H9 (cell line): Measurements from ENCODE around the gene DHRSX. TPM values are rescaled to one million over a fixed set of nuclear protein-coding genes. Genes with fewer than 3 reads are reported as not detected.
"Not testable (repeated sequence)": the region's sequence is repeated elsewhere in the genome, so short reads cannot be mapped to it uniquely, and the experiment has no call there.

Experiments
- DNase-seq: peaks from one replicate; pipeline ENCODE4 v3.0.0-alpha.2; 2017
- H2AFZ ChIP-seq: one replicate; pipeline ENCODE4 v1.6.1; 2013; ENCODE audit warnings: mild to moderate bottlenecking, low read length, control low read depth, moderate library complexity
- H2AK5ac ChIP-seq: 2 replicates; pipeline ENCODE4 v1.6.1; 2013; ENCODE audit warnings: low read length, control low read depth, mixed read lengths; ENCODE audit not compliant: insufficient read length
- H2BK120ac ChIP-seq: one replicate; pipeline ENCODE4 v1.6.1; 2013; ENCODE audit warnings: low read depth, mild to moderate bottlenecking, low read length, control low read depth, inconsistent platforms; ENCODE audit not compliant: poor library complexity, severe bottlenecking
- H2BK12ac ChIP-seq: 2 replicates; pipeline ENCODE4 v1.6.1; 2013; ENCODE audit warnings: low read length, control low read depth, mixed read lengths, low read depth; ENCODE audit not compliant: insufficient read length
- H2BK15ac ChIP-seq: 2 replicates; pipeline ENCODE4 v1.6.1; 2013; ENCODE audit warnings: low read depth, low read length, control low read depth
- H2BK20ac ChIP-seq: one replicate; pipeline ENCODE4 v1.6.1; 2013; ENCODE audit warnings: low read depth, mild to moderate bottlenecking, low read length, control low read depth, inconsistent platforms; ENCODE audit not compliant: poor library complexity, severe bottlenecking
- H2BK5ac ChIP-seq: 2 replicates; pipeline ENCODE4 v1.6.1; 2013; ENCODE audit warnings: low read length, control low read depth, mixed read lengths; ENCODE audit not compliant: insufficient read length
- H3K14ac ChIP-seq: 2 replicates; pipeline ENCODE4 v1.6.1; 2013; ENCODE audit warnings: low read length, control low read depth; ENCODE audit not compliant: insufficient read depth
- H3K18ac ChIP-seq: 2 replicates; pipeline ENCODE4 v1.6.1; 2013; ENCODE audit warnings: low read depth, mild to moderate bottlenecking, mixed read lengths, low read length, control low read depth; ENCODE audit not compliant: insufficient read length
- H3K23ac ChIP-seq: 2 replicates; pipeline ENCODE4 v1.6.1; 2013; ENCODE audit warnings: low read length, control low read depth, mixed read lengths, low read depth; ENCODE audit not compliant: insufficient read length
- H3K23me2 ChIP-seq: 2 replicates; pipeline ENCODE4 v1.6.1; 2013; ENCODE audit warnings: low read depth, mild to moderate bottlenecking, mixed read lengths, low read length, control low read depth; ENCODE audit not compliant: insufficient read length, poor library complexity, severe bottlenecking
- H3K27ac ChIP-seq: 2 replicates; pipeline ENCODE4 v1.5.1; 2013; ENCODE audit warnings: low read length, control low read depth, mixed read lengths, low read depth; ENCODE audit not compliant: insufficient read length
- H3K27me3 ChIP-seq: 2 replicates; pipeline ENCODE4 v1.6.1; 2013; ENCODE audit warnings: low read length, control low read depth, inconsistent platforms; ENCODE audit not compliant: insufficient read depth
- H3K4ac ChIP-seq: 2 replicates; pipeline ENCODE4 v1.6.1; 2013; ENCODE audit warnings: low read depth, mild to moderate bottlenecking, control low read depth, inconsistent platforms, low read length, moderate library complexity
- H3K4me1 ChIP-seq: 2 replicates; pipeline ENCODE4 v1.6.1; 2013; ENCODE audit warnings: low read length, control low read depth, inconsistent platforms; ENCODE audit not compliant: insufficient read depth
- H3K4me2 ChIP-seq: 2 replicates; pipeline ENCODE4 v1.6.1; 2013; ENCODE audit warnings: low read length, control low read depth, mixed read lengths; ENCODE audit not compliant: insufficient read length, insufficient read depth
- H3K56ac ChIP-seq: 2 replicates; pipeline ENCODE4 v1.6.1; 2013; ENCODE audit warnings: low read depth, mild to moderate bottlenecking, mixed read lengths, low read length, control low read depth; ENCODE audit not compliant: insufficient read length
- H3K79me1 ChIP-seq: 2 replicates; pipeline ENCODE4 v1.6.1; 2013; ENCODE audit warnings: low read depth, mild to moderate bottlenecking, moderate library complexity, low read length, control low read depth, inconsistent platforms; ENCODE audit not compliant: insufficient read depth, poor library complexity, severe bottlenecking
- H3K79me2 ChIP-seq: 2 replicates; pipeline ENCODE4 v1.6.1; 2013; ENCODE audit warnings: low read length, control low read depth, inconsistent platforms; ENCODE audit not compliant: insufficient read depth
- H3K9ac ChIP-seq: 2 replicates; pipeline ENCODE4 v1.6.1; 2013; ENCODE audit warnings: low read length, control low read depth, mixed read lengths; ENCODE audit not compliant: insufficient read length; ENCODE audit errors: extremely low read depth
- H3K9me3 ChIP-seq: one replicate; pipeline ENCODE4 v1.6.1; 2013; ENCODE audit warnings: low read depth, low read length, inconsistent platforms; ENCODE audit not compliant: control insufficient read depth
- H3T11ph ChIP-seq: one replicate; pipeline ENCODE4 v1.6.1; 2013; ENCODE audit warnings: mild to moderate bottlenecking, low read length, control low read depth, inconsistent platforms
- H4K20me1 ChIP-seq: one replicate; pipeline ENCODE4 v1.6.1; 2013; ENCODE audit not compliant: control insufficient read depth, insufficient read length, insufficient read depth
- H4K5ac ChIP-seq: 2 replicates; pipeline ENCODE4 v1.6.1; 2013; ENCODE audit warnings: low read depth, mild to moderate bottlenecking, mixed read lengths, low read length, control low read depth; ENCODE audit not compliant: insufficient read length
- H4K8ac ChIP-seq: replicated peaks from 2 replicates; pipeline ENCODE4 v1.6.1; 2013; ENCODE audit warnings: low read length, control low read depth, mixed read lengths, low read depth; ENCODE audit not compliant: insufficient read length
- H4K91ac ChIP-seq: 2 replicates; pipeline ENCODE4 v1.6.1; 2013; ENCODE audit warnings: low read depth, mild to moderate bottlenecking, moderate library complexity, mixed read lengths, low read length, control low read depth; ENCODE audit not compliant: insufficient read length
- H3K27ac Mint-ChIP-seq, 3 experiments: 2 replicates in 2 of 3; 3 replicates in 1 of 3; pipeline ENCODE4 v1.8.0; 2020 to 2021; ENCODE audit warnings: mixed read lengths in 3 of 3, mild to moderate bottlenecking in 1 of 3, moderate library complexity in 1 of 3
- H3K27me3 Mint-ChIP-seq: 2 replicates; pipeline ENCODE4 v1.8.0; 2021; ENCODE audit warnings: low read depth, mild to moderate bottlenecking, moderate library complexity, mixed read lengths
- H3K36me3 Mint-ChIP-seq, 3 experiments: 2 replicates in 2 of 3; 3 replicates in 1 of 3; pipeline ENCODE4 v1.8.0; 2020 to 2021; ENCODE audit warnings: low read depth in 3 of 3, mixed read lengths in 3 of 3; ENCODE audit not compliant: insufficient read depth in 1 of 3
- H3K4me1 Mint-ChIP-seq, 2 experiments: 2 replicates each; pipeline ENCODE4 v1.8.0; 2020; ENCODE audit warnings: mixed read lengths in 2 of 2
- H3K4me3 Mint-ChIP-seq, 2 experiments: 2 replicates in 1 of 2; 3 replicates in 1 of 2; pipeline ENCODE4 v1.8.0; 2020 to 2021; ENCODE audit warnings: mild to moderate bottlenecking in 2 of 2, mixed read lengths in 2 of 2, moderate library complexity in 1 of 2
- H3K9me3 Mint-ChIP-seq, 2 experiments: 2 replicates in 1 of 2; 3 replicates in 1 of 2; pipeline ENCODE4 v1.8.0; 2020; ENCODE audit warnings: mild to moderate bottlenecking in 2 of 2, mixed read lengths in 2 of 2, moderate library complexity in 1 of 2
- WGBS: extraction: QIAGEN DNeasy Blood & Tissue Kit; methylation state at CpG from one replicate; pipeline ENCODE4 v1.1.7; 2013; ENCODE audit warnings: missing lambda C conversion rate, low lambda C conversion rate, mixed read lengths; ENCODE audit not compliant: insufficient read length; ENCODE audit errors: extremely low coverage; 5-methylcytosine and 5-hydroxymethylcytosine counted together
- total RNA-seq: library from RNA; stranded (reverse); gene quantifications from 2 replicates; pipeline ENCODE4 v1.2.1, GENCODE V29; 2021
- TF ChIP-seq, protein P1 (sequence below): fragments of 200-600 bp; sonication (generic); conservative IDR thresholded peaks from 3 replicates; pipeline ENCODE4 v1.8.0; 2021; ENCODE audit warnings: antibody characterized with exemption, mild to moderate bottlenecking

DHRSX gene
- total RNA-seq, 1 experiment from 2014 or later: 44.0 TPM

DNA sequence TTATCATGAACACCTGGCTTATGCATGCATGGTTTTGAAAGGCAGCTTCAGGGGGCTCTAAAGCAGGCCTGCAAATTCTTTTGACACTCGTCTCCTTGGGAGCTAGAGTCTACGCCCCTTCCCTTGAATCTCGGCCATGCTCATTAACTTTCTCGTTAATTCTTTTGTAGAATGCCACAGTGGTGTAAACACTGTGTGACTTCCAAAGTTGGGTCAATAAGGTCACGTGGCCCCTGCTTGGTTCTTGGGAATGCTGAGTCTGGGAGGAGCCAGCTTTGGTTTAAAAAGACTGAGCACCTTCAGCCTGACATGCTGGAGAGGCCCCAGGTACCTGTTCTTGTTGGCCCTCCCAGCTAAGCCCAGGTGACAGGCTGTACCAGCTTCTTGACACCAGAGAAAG lies 228.4 kb downstream of the DHRSX start:
- Histone ChIP-seq H2BK12ac (no peak overlapping the region), H3K4me2 (no peak overlapping the region), H2AFZ (no peak overlapping the region), H4K5ac (no peak overlapping the region), H3T11ph (no peak overlapping the region), H2BK20ac (no peak overlapping the region), H3K27me3 (no peaks in the 10 kb centered on the region), H3K23me2 (no peaks in the 10 kb centered on the region), H4K8ac (no peak overlapping the region), H2BK5ac (no peak overlapping the region), H3K4ac (no peak overlapping the region), H4K91ac (no peak overlapping the region), H2BK15ac (no peak overlapping the region), H3K56ac (no peak overlapping the region), H3K18ac (no peak overlapping the region), H2AK5ac (no peak overlapping the region), H4K20me1 (no peaks in the 10 kb centered on the region), H2BK120ac (no peak overlapping the region), H3K4me1 (no peaks in the 10 kb centered on the region), H3K27ac (no peak overlapping the region), H3K14ac (no peak overlapping the region), H3K9ac (no peak overlapping the region), H3K79me1 (no peaks in the 10 kb centered on the region), H3K79me2 (peaks cover 2% of the 10 kb centered on the region; the same call in 1 of the 2 replicates), H3K9me3 (no peaks in the 10 kb centered on the region), H3K23ac (no peak overlapping the region)
- DNase-seq: no peak
- H3K4me3 Mint-ChIP-seq: peak overlapping the region in 1 of 2 experiments; percentile 28; a peak in 1 of 5 replicates
- TF ChIP-seq, protein P1, sequence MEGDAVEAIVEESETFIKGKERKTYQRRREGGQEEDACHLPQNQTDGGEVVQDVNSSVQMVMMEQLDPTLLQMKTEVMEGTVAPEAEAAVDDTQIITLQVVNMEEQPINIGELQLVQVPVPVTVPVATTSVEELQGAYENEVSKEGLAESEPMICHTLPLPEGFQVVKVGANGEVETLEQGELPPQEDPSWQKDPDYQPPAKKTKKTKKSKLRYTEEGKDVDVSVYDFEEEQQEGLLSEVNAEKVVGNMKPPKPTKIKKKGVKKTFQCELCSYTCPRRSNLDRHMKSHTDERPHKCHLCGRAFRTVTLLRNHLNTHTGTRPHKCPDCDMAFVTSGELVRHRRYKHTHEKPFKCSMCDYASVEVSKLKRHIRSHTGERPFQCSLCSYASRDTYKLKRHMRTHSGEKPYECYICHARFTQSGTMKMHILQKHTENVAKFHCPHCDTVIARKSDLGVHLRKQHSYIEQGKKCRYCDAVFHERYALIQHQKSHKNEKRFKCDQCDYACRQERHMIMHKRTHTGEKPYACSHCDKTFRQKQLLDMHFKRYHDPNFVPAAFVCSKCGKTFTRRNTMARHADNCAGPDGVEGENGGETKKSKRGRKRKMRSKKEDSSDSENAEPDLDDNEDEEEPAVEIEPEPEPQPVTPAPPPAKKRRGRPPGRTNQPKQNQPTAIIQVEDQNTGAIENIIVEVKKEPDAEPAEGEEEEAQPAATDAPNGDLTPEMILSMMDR: no peak
- no CpG with 5 or more reads among the region's 5 CpGs for WGBS
- peaks cover 13 to 26% of the 10 kb centered on the region in 2 experiments for H3K4me1 Mint-ChIP-seq
- H3K27me3 Mint-ChIP-seq: no peaks in the 10 kb centered on the region
- H3K27ac Mint-ChIP-seq: peak overlapping the region in 2 of 3 experiments; percentile 91 to 95; a peak in 5 of 7 replicates
- H3K9me3 Mint-ChIP-seq: no peaks in the 10 kb centered on the region
- peaks cover 13 to 31% (median 23%) of the 10 kb centered on the region in 3 experiments; a peak in 6 of 7 replicates for H3K36me3 Mint-ChIP-seq

DNA sequence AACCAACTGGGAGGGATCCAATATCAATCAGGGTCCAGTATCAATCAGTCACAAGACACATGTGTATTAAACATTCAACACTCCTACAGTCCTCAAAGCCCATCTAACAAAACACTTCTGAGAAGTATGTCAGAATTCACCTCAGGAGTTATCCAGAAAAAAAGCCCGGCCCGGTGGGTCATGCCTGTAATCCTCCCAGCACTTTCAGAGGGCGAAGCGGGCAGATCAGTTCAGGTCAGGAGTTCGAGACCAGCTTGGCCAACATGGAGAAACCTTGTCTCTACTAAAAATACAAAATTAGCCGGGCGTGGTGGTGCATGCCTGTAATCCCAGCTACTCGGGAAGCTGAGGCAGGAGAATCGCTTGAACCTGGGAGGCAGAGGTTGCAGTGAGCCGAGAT lies 229.2 kb downstream of the DHRSX start:
- not testable (repeated sequence) for H4K8ac ChIP-seq, H2BK5ac ChIP-seq, H4K20me1 ChIP-seq, H3K56ac ChIP-seq, H3K4me3 Mint-ChIP-seq, DNase-seq, H2AFZ ChIP-seq, H2BK15ac ChIP-seq, H3K79me2 ChIP-seq, H2BK20ac ChIP-seq, H3K9me3 ChIP-seq, H3K4ac ChIP-seq, H3T11ph ChIP-seq, H3K9ac ChIP-seq, H3K4me1 ChIP-seq, H3K23me2 ChIP-seq, H2BK120ac ChIP-seq, H4K5ac ChIP-seq, H3K9me3 Mint-ChIP-seq, H3K4me2 ChIP-seq, H3K79me1 ChIP-seq, H2AK5ac ChIP-seq, H2BK12ac ChIP-seq, H3K27me3 ChIP-seq, H3K14ac ChIP-seq, H3K27ac ChIP-seq, H4K91ac ChIP-seq, H3K27me3 Mint-ChIP-seq, H3K18ac ChIP-seq, H3K23ac ChIP-seq
- no CpG with 5 or more reads among the region's 10 CpGs for WGBS
- peaks cover 13 to 26% of the 10 kb centered on the region in 2 experiments for H3K4me1 Mint-ChIP-seq
- H3K36me3 Mint-ChIP-seq: peaks cover 18 to 36% (median 23%) of the 10 kb centered on the region in 3 experiments; a peak in 6 of 7 replicates
- H3K27ac Mint-ChIP-seq: peak overlapping the region; percentile 42 to 95 (median 86); a peak in 4 of 7 replicates
